ENCODE results near the gene ZNF618. TPM values are rescaled to one million over a fixed set of nuclear protein-coding genes. Genes with fewer than 3 reads are reported as not detected.

ZNF618 gene
- total RNA-seq, 1 experiment from 2014 or later: 22.0 TPM

DNA sequence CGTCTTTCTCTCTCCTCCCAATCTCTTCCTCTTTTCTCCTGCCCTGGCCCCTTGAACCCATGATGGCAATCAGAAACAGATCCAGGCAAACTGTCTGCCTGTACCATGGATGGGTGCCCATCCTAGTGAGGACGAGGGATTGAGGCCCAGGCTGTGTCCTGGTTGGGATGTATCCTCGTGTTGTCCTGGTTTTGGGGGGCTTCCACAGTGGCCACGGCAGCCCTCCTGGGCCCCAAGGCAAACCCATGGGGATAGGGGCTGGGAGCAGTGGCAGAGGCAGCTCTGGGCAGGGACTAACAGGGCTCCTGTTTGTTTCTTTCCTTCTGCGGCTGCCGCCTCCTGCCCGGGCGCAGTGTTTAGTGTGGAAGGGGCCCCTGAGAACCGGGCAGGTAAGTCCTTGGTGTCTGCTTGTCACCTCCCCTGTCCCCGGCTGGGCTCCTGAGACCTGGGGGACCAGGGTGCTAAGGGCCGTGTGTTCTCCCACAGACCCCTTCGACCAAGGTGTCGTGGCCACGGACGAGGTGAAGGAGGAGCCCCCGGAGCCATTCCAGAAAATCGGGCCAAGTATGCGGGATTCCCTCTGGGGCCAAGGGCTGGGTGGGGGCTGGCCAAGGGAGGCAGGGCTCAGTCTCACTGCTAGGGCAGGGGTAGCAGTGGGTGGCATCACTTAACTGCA lies 132.0 kb downstream of the ZNF618 start (continued):
- TF ChIP-seq, protein P1, sequence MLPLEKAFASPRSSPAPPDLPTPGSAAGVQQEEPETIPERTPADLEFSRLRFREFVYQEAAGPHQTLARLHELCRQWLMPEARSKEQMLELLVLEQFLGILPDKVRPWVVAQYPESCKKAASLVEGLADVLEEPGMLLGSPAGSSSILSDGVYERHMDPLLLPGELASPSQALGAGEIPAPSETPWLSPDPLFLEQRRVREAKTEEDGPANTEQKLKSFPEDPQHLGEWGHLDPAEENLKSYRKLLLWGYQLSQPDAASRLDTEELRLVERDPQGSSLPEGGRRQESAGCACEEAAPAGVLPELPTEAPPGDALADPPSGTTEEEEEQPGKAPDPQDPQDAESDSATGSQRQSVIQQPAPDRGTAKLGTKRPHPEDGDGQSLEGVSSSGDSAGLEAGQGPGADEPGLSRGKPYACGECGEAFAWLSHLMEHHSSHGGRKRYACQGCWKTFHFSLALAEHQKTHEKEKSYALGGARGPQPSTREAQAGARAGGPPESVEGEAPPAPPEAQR (CRISPR knock-in tag; IDR thresholded peaks at IDR 0.05): no peak
- TF ChIP-seq ZMAT4 (CRISPR knock-in tag; IDR thresholded peaks at IDR 0.05): no peak
- no peak for TF ChIP-seq RELA (CRISPR knock-in tag; IDR thresholded peaks at IDR 0.05; ENCODE audit: borderline replicate concordance)
- no peak for TF ChIP-seq MLX (CRISPR knock-in tag; IDR thresholded peaks at IDR 0.05)

DNA sequence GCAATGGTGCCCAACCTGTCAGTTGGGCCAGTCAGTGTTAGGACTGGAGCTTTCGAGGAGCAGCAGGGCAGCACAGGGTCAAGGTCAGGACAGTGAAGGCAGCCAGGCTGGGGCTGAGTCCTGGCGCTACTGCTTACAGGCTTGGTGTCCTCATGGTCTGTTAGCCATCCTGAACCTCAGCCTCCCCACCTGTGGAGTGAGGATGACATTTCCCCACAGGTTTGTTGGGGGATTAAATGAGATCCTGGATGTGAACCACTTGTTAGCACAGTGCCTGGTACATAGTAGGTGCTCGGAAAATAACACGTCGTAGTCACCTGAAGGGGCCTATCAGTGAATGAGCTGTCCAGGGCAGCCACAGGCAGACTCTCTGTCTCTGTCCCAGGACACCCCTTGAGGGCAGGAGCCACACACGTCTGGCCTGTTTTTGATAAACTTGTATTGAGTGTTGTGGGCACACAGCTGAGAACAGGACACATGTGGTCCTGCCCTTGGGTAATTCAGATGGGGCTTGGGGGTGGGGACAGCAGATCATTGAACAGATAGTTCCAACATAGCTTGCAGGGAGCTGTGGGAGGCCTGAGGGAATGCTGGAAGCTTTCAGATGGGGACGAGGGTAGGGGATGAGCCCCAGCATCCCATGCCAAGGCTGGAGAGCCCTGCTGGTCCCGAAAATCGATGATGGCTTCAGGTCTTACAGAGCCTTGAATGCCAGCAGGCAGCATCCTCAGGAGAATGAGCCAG lies 132.7 kb downstream of the ZNF618 start:
- H3K4me1 Mint-ChIP-seq: peaks cover 13% of the 10 kb centered on the region
- DNase-seq (ENCODE audit: low spot score): peak; percentile 3
- H3K36me3 Mint-ChIP-seq: peaks cover 16% of the 10 kb centered on the region

DNA sequence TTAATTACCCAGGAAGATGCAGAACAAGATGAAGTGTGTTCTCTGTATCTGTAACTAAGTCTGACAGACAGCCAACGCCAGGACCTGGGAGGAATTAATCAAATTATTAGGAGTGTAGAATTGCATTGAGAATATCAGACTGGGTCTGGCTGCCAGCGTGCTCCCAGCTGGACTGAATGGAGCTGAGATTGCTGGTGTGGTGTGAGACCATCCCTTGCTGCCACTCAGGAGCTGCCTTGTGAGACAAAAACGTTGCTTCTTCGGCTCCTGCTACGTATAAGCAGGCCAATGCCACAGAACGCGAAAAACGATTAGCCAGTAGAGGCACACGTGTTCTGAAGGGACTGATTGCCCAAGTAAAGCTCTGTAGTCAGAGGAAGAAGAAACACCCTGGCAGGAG lies 135.2 kb downstream of the ZNF618 start:
- Mint-ChIP-seq H3K4me1 (peaks cover 13% of the 10 kb centered on the region), H3K27me3 (ENCODE audit: low read depth) (no peaks in the 10 kb centered on the region), H3K9me3 (peaks cover 11% of the 10 kb centered on the region), H3K4me3 (no peak overlapping the region), H3K36me3 (peaks cover 23% of the 10 kb centered on the region), H3K27ac (no peak overlapping the region)
- ChIA-PET POLR2A (no interaction called here), CTCF (interaction anchor here (1.7 kb wide), 1 partner anchor 97 kb away, joined by 4 read pairs; no protein-coding TSS in a partner anchor)
- peak; percentile 30 for ATAC-seq
- peak; percentile 3 for DNase-seq (ENCODE audit: low spot score)
- TF ChIP-seq, protein P2, sequence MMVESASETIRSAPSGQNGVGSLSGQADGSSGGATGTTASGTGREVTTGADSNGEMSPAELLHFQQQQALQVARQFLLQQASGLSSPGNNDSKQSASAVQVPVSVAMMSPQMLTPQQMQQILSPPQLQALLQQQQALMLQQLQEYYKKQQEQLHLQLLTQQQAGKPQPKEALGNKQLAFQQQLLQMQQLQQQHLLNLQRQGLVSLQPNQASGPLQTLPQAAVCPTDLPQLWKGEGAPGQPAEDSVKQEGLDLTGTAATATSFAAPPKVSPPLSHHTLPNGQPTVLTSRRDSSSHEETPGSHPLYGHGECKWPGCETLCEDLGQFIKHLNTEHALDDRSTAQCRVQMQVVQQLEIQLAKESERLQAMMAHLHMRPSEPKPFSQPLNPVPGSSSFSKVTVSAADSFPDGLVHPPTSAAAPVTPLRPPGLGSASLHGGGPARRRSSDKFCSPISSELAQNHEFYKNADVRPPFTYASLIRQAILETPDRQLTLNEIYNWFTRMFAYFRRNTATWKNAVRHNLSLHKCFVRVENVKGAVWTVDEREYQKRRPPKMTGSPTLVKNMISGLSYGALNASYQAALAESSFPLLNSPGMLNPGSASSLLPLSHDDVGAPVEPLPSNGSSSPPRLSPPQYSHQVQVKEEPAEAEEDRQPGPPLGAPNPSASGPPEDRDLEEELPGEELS (CRISPR knock-in tag; IDR thresholded peaks at IDR 0.05): no peak
- TF ChIP-seq ZNF671 (CRISPR knock-in tag; IDR thresholded peaks at IDR 0.05) (no peak), SOX15 (CRISPR knock-in tag; IDR thresholded peaks at IDR 0.05) (no peak), ZNF138 (CRISPR knock-in tag; conservative IDR thresholded peaks at IDR 0.05) (no peak), NR3C1 (CRISPR knock-in tag; conservative IDR thresholded peaks at IDR 0.05; ENCODE audit: low read depth) (no peak), CREB1 (CRISPR knock-in tag; IDR thresholded peaks at IDR 0.05) (no peak), E2F5 (CRISPR knock-in tag; IDR thresholded peaks at IDR 0.05) (no peak)

More for the DNA sequence above, 132.7 kb downstream of the ZNF618 start:
- Mint-ChIP-seq H3K4me3 (no peak overlapping the region), H3K27me3 (ENCODE audit: low read depth) (no peaks in the 10 kb centered on the region), H3K27ac (no peak overlapping the region), H3K9me3 (peaks cover 7% of the 10 kb centered on the region)
- no peak for ATAC-seq
- ChIA-PET CTCF (no interaction called here), POLR2A (no interaction called here)
- TF ChIP-seq ZNF263 (CRISPR knock-in tag; IDR thresholded peaks at IDR 0.05; ENCODE audit: low read depth) (no peak), SP1 (CRISPR knock-in tag; conservative IDR thresholded peaks at IDR 0.05) (no peak), NFE2L1 (CRISPR knock-in tag; IDR thresholded peaks at IDR 0.05) (no peak), ZNF532 (CRISPR knock-in tag; IDR thresholded peaks at IDR 0.05; ENCODE audit: borderline replicate concordance) (no peak), PRRX2 (CRISPR knock-in tag; IDR thresholded peaks at IDR 0.05) (no peak), ZNF121 (CRISPR knock-in tag; IDR thresholded peaks at IDR 0.05) (no peak), ZBTB21 (CRISPR knock-in tag; IDR thresholded peaks at IDR 0.05; ENCODE audit: borderline replicate concordance) (no peak), CBFB (CRISPR knock-in tag; IDR thresholded peaks at IDR 0.05; ENCODE audit: low read depth) (no peak)
